Fibroblast of skin of abdomen (primary cell): ENCODE results near the gene SLC6A9. TPM values are rescaled to one million over a fixed set of nuclear protein-coding genes. Genes with fewer than 3 reads are reported as not detected.
A peak's percentile ranks its signal among the peaks of the same experiment; 100 is the strongest.

Experiments
- DNase-seq: peaks from one replicate; pipeline ENCODE4 v3.0.0-alpha.2; 2013
- polyA plus RNA-seq, 2 experiments: library from polyadenylated mRNA; unstranded; fragments of 120-200 nt; gene quantifications; one replicate each; pipeline ENCODE4 v1.2.1, GENCODE V29; 2013; ENCODE audit not compliant: insufficient read length in 2 of 2

Gene SLC6A9
- 42.0 TPM for polyA plus RNA-seq (2013, experiment 1 of 2; ENCODE audit: insufficient read length)
- polyA plus RNA-seq (2013, experiment 2 of 2; ENCODE audit: insufficient read length) = 42.9 TPM

GRCh38 chr1:44031252-44032169 lies at the start of gene SLC6A9:
TSS of gene SLC6A9 (minus strand) at chr1:44031462. CDS start at chr1:44024277, 7,185 bp downstream.
- peak; percentile 92 for DNase-seq

- DNase-seq = no peak
These were observed 48.3 kb upstream of the SLC6A9 start for GRCh38 chr1:44079566-44079965.

- DNase-seq = no peak
These were observed 46.8 kb upstream of the SLC6A9 start for GRCh38 chr1:44078104-44078503.

GRCh38 chr1:44077421-44077820 lies 46.2 kb upstream of the SLC6A9 start:
- peak; percentile 12 for DNase-seq

GRCh38 chr1:44076066-44076465 lies 44.8 kb upstream of the SLC6A9 start:
- DNase-seq = peak; percentile 12

GRCh38 chr1:44074415-44074814 lies 43.2 kb upstream of the SLC6A9 start:
- DNase-seq = no peak

GRCh38 chr1:44073528-44073927 lies 42.3 kb upstream of the SLC6A9 start:
- no peak for DNase-seq

- DNase-seq = no peak
These were observed 41.6 kb upstream of the SLC6A9 start for GRCh38 chr1:44072821-44073220.

- DNase-seq = peak; percentile 93
These were observed 40.9 kb upstream of the SLC6A9 start for GRCh38 chr1:44072204-44072603.

GRCh38 chr1:44071461-44071860 lies 40.2 kb upstream of the SLC6A9 start:
- no peak for DNase-seq

- DNase-seq = no peak
These were observed 37.2 kb upstream of the SLC6A9 start for GRCh38 chr1:44068442-44068921.

- no peak for DNase-seq
These were observed 36.3 kb upstream of the SLC6A9 start for GRCh38 chr1:44067266-44068250.

- no peak for DNase-seq
These were observed 31.5 kb upstream of the SLC6A9 start for GRCh38 chr1:44062656-44063179.

- no peak for DNase-seq
These were observed 30.6 kb upstream of the SLC6A9 start for GRCh38 chr1:44061857-44062256.

GRCh38 chr1:44060830-44061267 lies 29.6 kb upstream of the SLC6A9 start:
- no peak for DNase-seq

- no peak for DNase-seq
These were observed 28.5 kb upstream of the SLC6A9 start for GRCh38 chr1:44059664-44060355.

- DNase-seq = no peak
These were observed 27.9 kb upstream of the SLC6A9 start for GRCh38 chr1:44059212-44059611.

- DNase-seq = no peak
These were observed 26.0 kb upstream of the SLC6A9 start for GRCh38 chr1:44057293-44057692.

- DNase-seq = no peak
These were observed 22.1 kb upstream of the SLC6A9 start for GRCh38 chr1:44053394-44053793.

GRCh38 chr1:44050261-44050660 lies 19.0 kb upstream of the SLC6A9 start:
- no peak for DNase-seq

- DNase-seq = peak; percentile 94
These were observed 18.6 kb upstream of the SLC6A9 start for GRCh38 chr1:44049839-44050238.
